Fibroblast of skin of right biceps (primary cell): ENCODE measurements around the gene SMIM28.
A peak's percentile ranks its signal among the peaks of the same experiment; 100 is the strongest.

Source experiments
- DNase-seq: peaks from one replicate; pipeline ENCODE4 v3.0.0-alpha.2; 2013

SMIM28 gene

GRCh38 chr6:138374815-138375214 is 2.9 kb upstream of the SMIM28 start:
- DNase-seq = no peak

- no peak for DNase-seq
Observed at GRCh38 chr6:138377042-138377441, 663 bp upstream of the SMIM28 start.

- no peak for DNase-seq
Observed at GRCh38 chr6:138378463-138378862, 758 bp downstream of the SMIM28 start.

GRCh38 chr6:138382498-138383265 is 5.0 kb downstream of the SMIM28 start:
- DNase-seq = no peak

- no peak for DNase-seq
Observed at GRCh38 chr6:138383776-138384175, 6.1 kb downstream of the SMIM28 start.

GRCh38 chr6:138386897-138387296 is 9.2 kb downstream of the SMIM28 start:
- no peak for DNase-seq

GRCh38 chr6:138387577-138388368 is 10.1 kb downstream of the SMIM28 start:
- DNase-seq = no peak

GRCh38 chr6:138389551-138389950 is 11.8 kb downstream of the SMIM28 start:
- DNase-seq = no peak

- no peak for DNase-seq
Observed at GRCh38 chr6:138393871-138394783, 16.4 kb downstream of the SMIM28 start.

- DNase-seq = no peak
Observed at GRCh38 chr6:138396709-138397108, 19.0 kb downstream of the SMIM28 start.

GRCh38 chr6:138397128-138398122 is 19.7 kb downstream of the SMIM28 start:
- DNase-seq = no peak

- DNase-seq = no peak
Observed at GRCh38 chr6:138400326-138400725, 22.6 kb downstream of the SMIM28 start.

- no peak for DNase-seq
Observed at GRCh38 chr6:138401960-138402837, 24.5 kb downstream of the SMIM28 start.

- DNase-seq = no peak
Observed at GRCh38 chr6:138402838-138403187, 25.1 kb downstream of the SMIM28 start.

GRCh38 chr6:138403324-138403800 is 25.7 kb downstream of the SMIM28 start:
- peak; percentile 24 for DNase-seq

- peak; percentile 76 for DNase-seq
Observed at GRCh38 chr6:138403801-138404665, 26.3 kb downstream of the SMIM28 start, which contains the start of gene HEBP2. TSS of gene HEBP2 (plus strand) at chr6:138404223. CDS start at chr6:138404496, 273 bp downstream.

GRCh38 chr6:138404666-138405337 is 27.1 kb downstream of the SMIM28 start:
- peak; percentile 15 for DNase-seq

GRCh38 chr6:138405816-138406413 is 28.2 kb downstream of the SMIM28 start:
- no peak for DNase-seq

- DNase-seq = no peak
Observed at GRCh38 chr6:138406443-138406842, 28.7 kb downstream of the SMIM28 start.
